Activated CD8-positive, alpha-beta T cell treated with anti-CD3 and anti-CD28 coated beads for 36 hours (primary cell): Measurements from ENCODE around the gene ATRN. TPM values are rescaled to one million over a fixed set of nuclear protein-coding genes. Genes with fewer than 3 reads are reported as not detected.

Experiments
- ATAC-seq: fragments of 200-7000 bp; cut with Tn5 transposase; one replicate; pipeline ENCODE4 v1.10.0; 2021; ENCODE audit warnings: mild to moderate bottlenecking, moderate library complexity
- CTCF ChIA-PET: fragments of 350-600 bp; sonication (Branson Sonifier 250); formaldehyde crosslinking; loops from one replicate; lab custom pipeline; 2021; ENCODE audit warnings: antibody characterized with exemption; lab: Charles Lee
- POLR2A ChIA-PET: fragments of 350-600 bp; sonication (Branson Sonifier 250); formaldehyde crosslinking; loops from one replicate; lab custom pipeline; 2021; ENCODE audit warnings: antibody characterized with exemption; lab: Charles Lee
- DNase-seq: peaks from one replicate; pipeline ENCODE4 v3.0.0-alpha.2; 2020
- H3K27ac Mint-ChIP-seq: one replicate; pipeline ENCODE4 v1.8.0; 2021; ENCODE audit warnings: mild to moderate bottlenecking, mixed read lengths
- H3K27me3 Mint-ChIP-seq: one replicate; pipeline ENCODE4 v1.8.0; 2021; ENCODE audit warnings: mixed read lengths
- H3K36me3 Mint-ChIP-seq: one replicate; pipeline ENCODE4 v1.8.0; 2021; ENCODE audit warnings: low read depth, mixed read lengths
- H3K4me1 Mint-ChIP-seq: one replicate; pipeline ENCODE4 v1.8.0; 2021; ENCODE audit warnings: low read depth, mixed read lengths
- H3K4me3 Mint-ChIP-seq: one replicate; pipeline ENCODE4 v1.8.0; 2021; ENCODE audit warnings: mild to moderate bottlenecking, moderate library complexity, mixed read lengths
- H3K9me3 Mint-ChIP-seq: one replicate; pipeline ENCODE4 v1.8.0; 2021; ENCODE audit warnings: mixed read lengths
- CTCF ChIP-seq: fragments of 200-600 bp; IDR thresholded peaks from one replicate; pipeline ENCODE4 v1.8.0; 2022; ENCODE audit warnings: antibody characterized with exemption, mild to moderate bottlenecking
- intact Hi-C: fragments of 100-400 bp; cut with micrococcal nuclease; formaldehyde crosslinking; loops from one replicate; pipeline ENCODE4 v1.10.0; 2022
- total RNA-seq, 2 experiments: library from RNA; stranded (reverse); gene quantifications; one replicate each; pipeline ENCODE4 v1.2.3, GENCODE V29; 2021

Gene ATRN
- total RNA-seq, 2 experiments from 2014 or later: 8.2 to 8.6 TPM

GRCh38 chr20:3479759-3480615 is 9.2 kb downstream of the ATRN start:
- intact Hi-C loops: no loop called here
- no peak overlapping the region for H3K27ac Mint-ChIP-seq
- no peak for TF ChIP-seq CTCF
- ChIA-PET CTCF (no interaction called here), POLR2A (no interaction called here)
- H3K9me3 Mint-ChIP-seq: no peaks in the 10 kb centered on the region
- no peaks in the 10 kb centered on the region for H3K36me3 Mint-ChIP-seq
- DNase-seq (no peak), ATAC-seq (no peak)
- H3K27me3 Mint-ChIP-seq: no peaks in the 10 kb centered on the region
- no peak overlapping the region for H3K4me3 Mint-ChIP-seq
- H3K4me1 Mint-ChIP-seq: peaks cover 19% of the 10 kb centered on the region

- H3K4me1 Mint-ChIP-seq: peaks cover 24% of the 10 kb centered on the region
- H3K27me3 Mint-ChIP-seq: no peaks in the 10 kb centered on the region
- intact Hi-C loops: no loop called here
- no peak overlapping the region for H3K4me3 Mint-ChIP-seq
- H3K9me3 Mint-ChIP-seq: peaks cover 11% of the 10 kb centered on the region
- DNase-seq (no peak), ATAC-seq (no peak)
- POLR2A ChIA-PET: no interaction called here
- H3K27ac Mint-ChIP-seq: no peak overlapping the region
- CTCF ChIA-PET: no interaction called here
- peaks cover 14% of the 10 kb centered on the region for H3K36me3 Mint-ChIP-seq
- no peak for TF ChIP-seq CTCF
These were observed 12.5 kb downstream of the ATRN start for GRCh38 chr20:3483309-3483708.

- Mint-ChIP-seq H3K36me3 (peaks cover 14% of the 10 kb centered on the region), H3K9me3 (peaks cover 11% of the 10 kb centered on the region), H3K27me3 (no peaks in the 10 kb centered on the region), H3K27ac (no peak overlapping the region), H3K4me1 (peaks cover 24% of the 10 kb centered on the region), H3K4me3 (no peak overlapping the region)
- CTCF ChIA-PET: no interaction called here
- POLR2A ChIA-PET: no interaction called here
- no peak for DNase-seq
- no peak for ATAC-seq
- TF ChIP-seq CTCF: no peak
- intact Hi-C loops: no loop called here
These were observed 13.0 kb downstream of the ATRN start for GRCh38 chr20:3483784-3484183.

- H3K4me1 Mint-ChIP-seq: peaks cover 17% of the 10 kb centered on the region
- CTCF ChIA-PET: interaction anchor here (1.9 kb wide), 1 partner anchor 8 kb away, joined by 4 read pairs; no protein-coding TSS in a partner anchor
These were observed 15.1 kb downstream of the ATRN start for GRCh38 chr20:3485913-3486312.

More at GRCh38 chr20:3485913-3486312, 15.1 kb downstream of the ATRN start:
- peaks cover 18% of the 10 kb centered on the region for H3K36me3 Mint-ChIP-seq
- no peak overlapping the region for H3K27ac Mint-ChIP-seq
- no peak for TF ChIP-seq CTCF
- no peak overlapping the region for H3K4me3 Mint-ChIP-seq
- peaks cover 11% of the 10 kb centered on the region for H3K9me3 Mint-ChIP-seq
- DNase-seq (no peak), ATAC-seq (no peak)
- intact Hi-C loops: no loop called here
- POLR2A ChIA-PET: no interaction called here
- no peaks in the 10 kb centered on the region for H3K27me3 Mint-ChIP-seq
